ENCODE results near the gene PDE3B.
"Not testable (repeated sequence)": the region's sequence is repeated elsewhere in the genome, so short reads cannot be mapped to it uniquely, and the experiment has no call there.

The PDE3B gene

DNA sequence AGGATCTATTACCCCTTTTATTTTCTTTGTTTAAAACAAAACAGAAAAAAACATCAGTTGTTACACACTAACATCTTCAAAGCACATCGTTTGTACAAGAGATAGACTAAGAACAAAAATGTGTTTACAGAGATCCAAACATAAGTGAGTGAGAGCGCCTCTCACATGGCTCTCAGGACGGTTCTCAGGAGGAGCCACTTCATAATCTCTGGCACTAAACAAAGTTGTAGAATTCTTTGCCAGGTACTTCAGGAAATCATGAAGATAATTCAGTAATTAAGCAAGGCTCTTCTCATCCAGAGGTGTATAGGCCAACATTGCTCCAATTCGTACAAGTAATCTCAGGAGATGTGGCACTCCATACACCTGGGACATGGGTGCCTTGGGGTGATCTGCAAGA is 29.8 kb downstream of the PDE3B start:
- H3K27ac ChIP-seq (ENCODE audit: low read depth in 2 of 2, low read length in 2 of 2), result no peak overlapping the region
- no peaks in the 10 kb centered on the region for H3K27me3 ChIP-seq (ENCODE audit: control insufficient read depth in 2 of 2, insufficient read depth in 2 of 2, low read length in 2 of 2)
- H3K4me1 ChIP-seq (ENCODE audit: control insufficient read depth in 2 of 2, insufficient read depth in 2 of 2, low read length in 2 of 2), result no peaks in the 10 kb centered on the region
- H3K4me3 ChIP-seq (ENCODE audit: low read length in 2 of 2), result no peak overlapping the region
- no peaks in the 10 kb centered on the region for H3K36me3 ChIP-seq (ENCODE audit: control insufficient read depth in 2 of 2, insufficient read depth in 2 of 2, low read length in 2 of 2)
- H3K9me3 ChIP-seq (ENCODE audit: control insufficient read depth in 2 of 2, low read length in 2 of 2), result no peaks in the 10 kb centered on the region
- no peak overlapping the region for H3K9ac ChIP-seq (ENCODE audit: low read depth in 1 of 2, low read length in 2 of 2)

GRCh38 chr11:14673824-14674405 is 30.3 kb downstream of the PDE3B start:
- no peak overlapping the region for H3K9ac ChIP-seq (ENCODE audit: low read depth in 1 of 2, low read length in 2 of 2)
- no peak overlapping the region for H3K4me3 ChIP-seq (ENCODE audit: low read length in 2 of 2)
- H3K27me3 ChIP-seq (ENCODE audit: control insufficient read depth in 2 of 2, insufficient read depth in 2 of 2, low read length in 2 of 2), result no peaks in the 10 kb centered on the region
- no peaks in the 10 kb centered on the region for H3K4me1 ChIP-seq (ENCODE audit: control insufficient read depth in 2 of 2, insufficient read depth in 2 of 2, low read length in 2 of 2)
- H3K36me3 ChIP-seq (ENCODE audit: control insufficient read depth in 2 of 2, insufficient read depth in 2 of 2, low read length in 2 of 2), result no peaks in the 10 kb centered on the region
- H3K9me3 ChIP-seq (ENCODE audit: control insufficient read depth in 2 of 2, low read length in 2 of 2), result no peaks in the 10 kb centered on the region
- no peak overlapping the region for H3K27ac ChIP-seq (ENCODE audit: low read depth in 2 of 2, low read length in 2 of 2)

- no peaks in the 10 kb centered on the region for H3K36me3 ChIP-seq (ENCODE audit: control insufficient read depth in 2 of 2, insufficient read depth in 2 of 2, low read length in 2 of 2)
- H3K9ac ChIP-seq (ENCODE audit: low read depth in 1 of 2, low read length in 2 of 2), result no peak overlapping the region
- peak overlapping the region in 1 of 2 donors; percentile 39 for H3K27ac ChIP-seq (ENCODE audit: low read depth in 2 of 2, low read length in 2 of 2)
- no peak overlapping the region for H3K4me3 ChIP-seq (ENCODE audit: low read length in 2 of 2)
- H3K27me3 ChIP-seq (ENCODE audit: control insufficient read depth in 2 of 2, insufficient read depth in 2 of 2, low read length in 2 of 2), result no peaks in the 10 kb centered on the region
- H3K9me3 ChIP-seq (ENCODE audit: control insufficient read depth in 2 of 2, low read length in 2 of 2), result no peaks in the 10 kb centered on the region
- no peaks in the 10 kb centered on the region for H3K4me1 ChIP-seq (ENCODE audit: control insufficient read depth in 2 of 2, insufficient read depth in 2 of 2, low read length in 2 of 2)
These were observed 32.5 kb downstream of the PDE3B start for GRCh38 chr11:14676068-14676467.

DNA sequence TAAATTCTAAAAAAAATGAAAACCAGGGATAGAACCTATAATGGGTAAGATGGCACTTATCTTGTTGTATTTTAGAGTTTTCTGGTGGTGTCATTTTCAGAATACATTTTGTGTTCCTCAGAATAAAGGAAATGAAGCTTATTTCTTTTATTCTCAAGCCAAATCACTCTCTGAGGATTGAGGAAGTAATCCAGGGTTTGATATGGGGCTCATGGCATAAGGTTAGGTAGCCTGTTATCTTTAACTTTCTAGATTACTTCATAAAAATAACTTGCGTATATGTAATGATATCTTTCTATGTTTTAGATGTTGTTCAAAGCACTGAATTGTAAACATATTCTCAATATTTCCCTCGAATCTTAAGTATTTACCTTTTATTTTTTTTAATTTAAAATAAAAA is 33.5 kb downstream of the PDE3B start:
- Histone ChIP-seq H3K36me3 (ENCODE audit: control insufficient read depth in 2 of 2, insufficient read depth in 2 of 2, low read length in 2 of 2) (no peaks in the 10 kb centered on the region), H3K4me1 (ENCODE audit: control insufficient read depth in 2 of 2, insufficient read depth in 2 of 2, low read length in 2 of 2) (no peaks in the 10 kb centered on the region), H3K27ac (ENCODE audit: low read depth in 2 of 2, low read length in 2 of 2) (no peak overlapping the region), H3K4me3 (ENCODE audit: low read length in 2 of 2) (no peak overlapping the region), H3K9me3 (ENCODE audit: control insufficient read depth in 2 of 2, low read length in 2 of 2) (no peaks in the 10 kb centered on the region), H3K9ac (ENCODE audit: low read depth in 1 of 2, low read length in 2 of 2) (no peak overlapping the region), H3K27me3 (ENCODE audit: control insufficient read depth in 2 of 2, insufficient read depth in 2 of 2, low read length in 2 of 2) (no peaks in the 10 kb centered on the region)

GRCh38 chr11:14678350-14678749 is 34.7 kb downstream of the PDE3B start:
- Histone ChIP-seq H3K9me3 (ENCODE audit: control insufficient read depth in 2 of 2, low read length in 2 of 2) (no peaks in the 10 kb centered on the region), H3K36me3 (ENCODE audit: control insufficient read depth in 2 of 2, insufficient read depth in 2 of 2, low read length in 2 of 2) (no peaks in the 10 kb centered on the region), H3K4me3 (ENCODE audit: low read length in 2 of 2) (no peak overlapping the region), H3K4me1 (ENCODE audit: control insufficient read depth in 2 of 2, insufficient read depth in 2 of 2, low read length in 2 of 2) (no peaks in the 10 kb centered on the region), H3K27ac (ENCODE audit: low read depth in 2 of 2, low read length in 2 of 2) (no peak overlapping the region), H3K27me3 (ENCODE audit: control insufficient read depth in 2 of 2, insufficient read depth in 2 of 2, low read length in 2 of 2) (no peaks in the 10 kb centered on the region), H3K9ac (ENCODE audit: low read depth in 1 of 2, low read length in 2 of 2) (no peak overlapping the region)

GRCh38 chr11:14679662-14680061 is 36.1 kb downstream of the PDE3B start:
- no peak overlapping the region for H3K9ac ChIP-seq (ENCODE audit: low read depth in 1 of 2, low read length in 2 of 2)
- H3K27me3 ChIP-seq (ENCODE audit: control insufficient read depth in 2 of 2, insufficient read depth in 2 of 2, low read length in 2 of 2), result no peaks in the 10 kb centered on the region
- H3K36me3 ChIP-seq (ENCODE audit: control insufficient read depth in 2 of 2, insufficient read depth in 2 of 2, low read length in 2 of 2), result no peaks in the 10 kb centered on the region
- no peak overlapping the region for H3K27ac ChIP-seq (ENCODE audit: low read depth in 2 of 2, low read length in 2 of 2)
- no peaks in the 10 kb centered on the region for H3K4me1 ChIP-seq (ENCODE audit: control insufficient read depth in 2 of 2, insufficient read depth in 2 of 2, low read length in 2 of 2)
- no peaks in the 10 kb centered on the region for H3K9me3 ChIP-seq (ENCODE audit: control insufficient read depth in 2 of 2, low read length in 2 of 2)
- no peak overlapping the region for H3K4me3 ChIP-seq (ENCODE audit: low read length in 2 of 2)

- not testable (repeated sequence) for H3K9ac ChIP-seq (ENCODE audit: low read depth in 1 of 2, low read length in 2 of 2); H3K4me3 ChIP-seq (ENCODE audit: low read length in 2 of 2); H3K27ac ChIP-seq (ENCODE audit: low read depth in 2 of 2, low read length in 2 of 2); H3K9me3 ChIP-seq (ENCODE audit: control insufficient read depth in 2 of 2, low read length in 2 of 2); H3K4me1 ChIP-seq (ENCODE audit: control insufficient read depth in 2 of 2, insufficient read depth in 2 of 2, low read length in 2 of 2); H3K27me3 ChIP-seq (ENCODE audit: control insufficient read depth in 2 of 2, insufficient read depth in 2 of 2, low read length in 2 of 2); H3K36me3 ChIP-seq (ENCODE audit: control insufficient read depth in 2 of 2, insufficient read depth in 2 of 2, low read length in 2 of 2)
These were observed 40.8 kb downstream of the PDE3B start for GRCh38 chr11:14684234-14684915.

DNA sequence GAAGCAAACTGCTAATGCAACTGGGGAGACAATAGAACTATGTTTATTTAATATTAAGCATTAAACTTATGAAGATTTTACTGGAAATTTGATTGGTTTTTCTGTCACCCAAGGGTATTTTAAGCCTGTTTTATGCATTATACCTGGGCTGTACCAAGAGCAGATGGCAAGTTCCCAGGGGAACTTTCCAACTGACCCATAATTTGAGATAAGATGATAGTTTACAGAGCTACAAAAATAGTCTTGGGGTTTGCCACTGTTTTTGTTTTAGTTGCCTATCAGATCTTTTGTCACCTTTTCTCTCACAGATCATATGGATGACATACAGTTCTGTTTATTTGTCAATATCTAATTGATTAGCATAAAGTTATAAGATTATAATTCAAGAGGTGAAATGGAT is 43.9 kb downstream of the PDE3B start:
- Histone ChIP-seq H3K9ac (ENCODE audit: low read depth in 1 of 2, low read length in 2 of 2) (no peak overlapping the region), H3K4me3 (ENCODE audit: low read length in 2 of 2) (no peak overlapping the region)

GRCh38 chr11:14687943-14688627 is 44.5 kb downstream of the PDE3B start:
- no peak overlapping the region for H3K9ac ChIP-seq (ENCODE audit: low read depth in 1 of 2, low read length in 2 of 2)
- no peaks in the 10 kb centered on the region for H3K27me3 ChIP-seq (ENCODE audit: control insufficient read depth in 2 of 2, insufficient read depth in 2 of 2, low read length in 2 of 2)
- H3K4me3 ChIP-seq (ENCODE audit: low read length in 2 of 2), result no peak overlapping the region
- H3K9me3 ChIP-seq (ENCODE audit: control insufficient read depth in 2 of 2, low read length in 2 of 2), result peaks cover 0 to 4% of the 10 kb centered on the region in 2 donors
- no peak overlapping the region for H3K27ac ChIP-seq (ENCODE audit: low read depth in 2 of 2, low read length in 2 of 2)
- no peaks in the 10 kb centered on the region for H3K4me1 ChIP-seq (ENCODE audit: control insufficient read depth in 2 of 2, insufficient read depth in 2 of 2, low read length in 2 of 2)
- no peaks in the 10 kb centered on the region for H3K36me3 ChIP-seq (ENCODE audit: control insufficient read depth in 2 of 2, insufficient read depth in 2 of 2, low read length in 2 of 2)

More for the DNA sequence above, 43.9 kb downstream of the PDE3B start:
- no peak overlapping the region for H3K27ac ChIP-seq (ENCODE audit: low read depth in 2 of 2, low read length in 2 of 2)
- no peaks in the 10 kb centered on the region for H3K36me3 ChIP-seq (ENCODE audit: control insufficient read depth in 2 of 2, insufficient read depth in 2 of 2, low read length in 2 of 2)
- H3K27me3 ChIP-seq (ENCODE audit: control insufficient read depth in 2 of 2, insufficient read depth in 2 of 2, low read length in 2 of 2), result no peaks in the 10 kb centered on the region
- H3K4me1 ChIP-seq (ENCODE audit: control insufficient read depth in 2 of 2, insufficient read depth in 2 of 2, low read length in 2 of 2), result no peaks in the 10 kb centered on the region
- H3K9me3 ChIP-seq (ENCODE audit: control insufficient read depth in 2 of 2, low read length in 2 of 2), result no peaks in the 10 kb centered on the region

DNA sequence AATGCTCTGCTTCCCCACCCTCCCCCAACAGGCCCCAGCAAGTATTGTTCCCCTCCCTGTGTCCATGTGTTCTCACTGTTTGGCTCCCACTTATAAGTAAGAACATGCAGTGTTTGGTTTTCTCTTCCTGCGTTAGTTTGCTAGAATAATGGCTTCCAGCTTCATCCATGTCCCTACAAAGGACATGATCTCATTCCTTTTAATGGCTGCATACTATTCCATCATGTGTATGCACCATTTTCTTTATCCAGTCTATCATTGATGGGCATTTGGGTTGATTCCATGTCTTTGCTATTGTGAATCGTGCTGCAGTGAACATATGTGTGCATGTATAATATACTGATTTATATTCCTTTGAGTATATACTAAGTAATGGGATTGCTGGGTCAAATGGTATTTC is 52.1 kb downstream of the PDE3B start:
- not testable (repeated sequence) for H3K4me1 ChIP-seq (ENCODE audit: control insufficient read depth in 2 of 2, insufficient read depth in 2 of 2, low read length in 2 of 2); H3K27ac ChIP-seq (ENCODE audit: low read depth in 2 of 2, low read length in 2 of 2); H3K27me3 ChIP-seq (ENCODE audit: control insufficient read depth in 2 of 2, insufficient read depth in 2 of 2, low read length in 2 of 2); H3K36me3 ChIP-seq (ENCODE audit: control insufficient read depth in 2 of 2, insufficient read depth in 2 of 2, low read length in 2 of 2); H3K9me3 ChIP-seq (ENCODE audit: control insufficient read depth in 2 of 2, low read length in 2 of 2); H3K9ac ChIP-seq (ENCODE audit: low read depth in 1 of 2, low read length in 2 of 2); H3K4me3 ChIP-seq (ENCODE audit: low read length in 2 of 2)
